Measurements from ENCODE around the gene AGBL1.
"Not testable (repeated sequence)": the region's sequence is repeated elsewhere in the genome, so short reads cannot be mapped to it uniquely, and the experiment has no call there.

Gene AGBL1

GRCh38 chr15:86411916-86412315 lies 332.2 kb downstream of the AGBL1 start:
- no peak for DNase-seq

GRCh38 chr15:86413191-86413590 lies 333.5 kb downstream of the AGBL1 start:
- DNase-seq: no peak

GRCh38 chr15:86425746-86426145 lies 346.1 kb downstream of the AGBL1 start:
- DNase-seq: no peak

- no peak for DNase-seq
Observed at GRCh38 chr15:86432861-86433260, 353.2 kb downstream of the AGBL1 start.

GRCh38 chr15:86433983-86434382 lies 354.3 kb downstream of the AGBL1 start:
- no peak for DNase-seq

- no peak for DNase-seq
Observed at GRCh38 chr15:86439614-86440013, 359.9 kb downstream of the AGBL1 start.

- no peak for DNase-seq
Observed at GRCh38 chr15:86444527-86444926, 364.9 kb downstream of the AGBL1 start.

GRCh38 chr15:86445579-86446252 lies 366.0 kb downstream of the AGBL1 start:
- DNase-seq: no peak

- no peak for DNase-seq
Observed at GRCh38 chr15:86446253-86446640, 366.6 kb downstream of the AGBL1 start.

- DNase-seq: not testable (repeated sequence)
Observed at GRCh38 chr15:86465470-86466039, 385.9 kb downstream of the AGBL1 start.

- DNase-seq: no peak
Observed at GRCh38 chr15:86481720-86482119, 402.0 kb downstream of the AGBL1 start.

GRCh38 chr15:86483936-86484335 lies 404.3 kb downstream of the AGBL1 start:
- DNase-seq: no peak

GRCh38 chr15:86488046-86488445 lies 408.4 kb downstream of the AGBL1 start:
- no peak for DNase-seq

- no peak for DNase-seq
Observed at GRCh38 chr15:86489981-86490380, 410.3 kb downstream of the AGBL1 start.

- DNase-seq: no peak
Observed at GRCh38 chr15:86491118-86491517, 411.4 kb downstream of the AGBL1 start.

- no peak for DNase-seq
Observed at GRCh38 chr15:86493884-86494283, 414.2 kb downstream of the AGBL1 start.

- no peak for DNase-seq
Observed at GRCh38 chr15:86494475-86494874, 414.8 kb downstream of the AGBL1 start.

- no peak for DNase-seq
Observed at GRCh38 chr15:86502301-86502700, 422.6 kb downstream of the AGBL1 start.

GRCh38 chr15:86505951-86506350 lies 426.3 kb downstream of the AGBL1 start:
- no peak for DNase-seq

GRCh38 chr15:86506401-86506800 lies 426.7 kb downstream of the AGBL1 start:
- no peak for DNase-seq

- DNase-seq: no peak
Observed at GRCh38 chr15:86515625-86516024, 436.0 kb downstream of the AGBL1 start.

GRCh38 chr15:86522721-86523120 lies 443.1 kb downstream of the AGBL1 start:
- no peak for DNase-seq

- no peak for DNase-seq
Observed at GRCh38 chr15:86526938-86527690, 447.4 kb downstream of the AGBL1 start.

- DNase-seq: not testable (repeated sequence)
Observed at GRCh38 chr15:86528094-86528493, 448.4 kb downstream of the AGBL1 start.
